Right forelimb (tissue), 1 donor: Measurements from ENCODE around the gene ARSG.
"Not testable (repeated sequence)": the region's sequence is repeated elsewhere in the genome, so short reads cannot be mapped to it uniquely, and the experiment has no call there.

Experiments
- DNase-seq: peaks from one replicate; pipeline ENCODE4 v3.0.0-alpha.2; 2018

The ARSG gene

DNA sequence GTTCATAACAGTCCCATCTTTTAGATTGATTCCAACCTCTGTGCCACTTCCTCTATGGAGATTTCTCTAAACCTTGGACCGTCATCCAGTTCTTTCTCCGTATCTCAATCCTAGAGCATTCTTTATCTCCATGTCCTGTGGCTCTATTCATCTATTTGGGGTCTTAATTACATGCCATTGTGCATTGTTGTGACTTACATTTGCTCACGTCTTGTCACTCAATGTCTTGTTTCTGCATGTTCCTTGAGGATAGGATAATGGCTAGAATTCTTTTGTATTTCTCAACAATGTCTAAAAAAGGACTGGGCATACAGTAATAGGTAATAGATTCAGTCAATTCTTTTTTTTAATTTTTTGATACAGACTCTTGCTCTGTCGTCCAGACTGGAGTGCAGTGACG, 50.2 kb downstream of the ARSG start:
- no peak for DNase-seq

- no peak for DNase-seq
Observed at GRCh38 chr17:68343976-68344375, 52.7 kb downstream of the ARSG start.

- DNase-seq = no peak
Observed at GRCh38 chr17:68344701-68345136, 53.4 kb downstream of the ARSG start.

DNA sequence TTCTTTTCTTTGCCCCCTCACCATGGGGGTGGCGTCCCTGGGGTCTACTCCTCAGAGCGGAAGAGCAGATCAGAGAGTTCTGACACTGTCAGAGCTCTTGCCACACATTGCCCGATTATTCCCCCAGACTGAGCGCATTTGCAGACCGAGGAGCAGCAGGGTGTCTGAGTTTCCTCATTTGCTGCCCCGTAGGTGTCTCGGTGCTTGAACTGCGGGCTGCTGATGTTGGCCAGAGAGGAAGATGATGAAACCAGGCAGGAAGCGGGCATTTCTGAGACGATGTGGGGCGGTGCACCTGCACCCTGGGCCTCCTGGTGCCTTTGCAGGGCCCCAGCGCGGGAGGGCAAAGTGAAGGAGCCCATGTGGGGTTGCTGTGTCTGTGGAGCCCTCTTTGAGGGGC, 55.2 kb downstream of the ARSG start:
- no peak for DNase-seq

- no peak for DNase-seq
Observed at GRCh38 chr17:68347380-68347779, 56.1 kb downstream of the ARSG start.

DNA sequence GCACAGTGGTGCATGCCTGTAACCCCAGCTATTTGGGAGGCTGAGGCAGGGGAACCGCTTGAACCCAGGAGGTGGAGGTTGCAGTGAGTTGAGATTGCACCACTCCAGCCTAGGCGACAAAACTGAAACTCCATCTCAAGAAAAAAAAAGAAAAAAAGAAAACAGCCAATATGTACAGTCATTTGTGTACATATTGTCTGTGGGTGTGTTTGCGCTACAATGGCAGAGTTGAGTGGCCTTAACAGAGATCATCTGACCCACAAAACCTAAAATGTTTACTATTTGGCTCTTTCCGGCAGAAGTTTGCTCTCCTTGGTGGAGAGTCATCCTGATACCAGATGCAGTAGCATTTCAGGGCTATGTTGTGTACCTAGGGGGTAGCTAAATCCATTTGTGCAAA, 57.9 kb downstream of the ARSG start:
- no peak for DNase-seq

GRCh38 chr17:68351395-68351794, 60.1 kb downstream of the ARSG start:
- no peak for DNase-seq

GRCh38 chr17:68352041-68352440, 60.7 kb downstream of the ARSG start:
- DNase-seq = no peak

DNA sequence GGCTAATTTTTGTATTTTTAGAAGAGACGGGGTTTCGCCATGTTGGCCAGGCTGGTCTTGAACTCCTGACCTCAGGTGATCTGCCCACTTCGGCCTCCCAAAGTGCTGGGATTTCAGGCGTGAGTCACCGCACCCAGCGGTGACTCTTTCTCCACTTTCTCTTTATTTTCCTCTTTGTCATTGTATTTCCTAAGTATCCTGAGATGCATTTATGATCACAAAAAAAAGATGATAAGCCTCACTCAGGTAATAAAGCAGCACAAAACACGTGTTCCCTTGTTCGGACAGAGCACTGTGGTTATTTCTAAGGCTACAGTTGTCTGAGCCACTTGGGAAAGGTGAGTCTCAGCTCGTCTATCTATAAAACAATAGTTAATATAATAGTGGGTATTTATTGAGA, 61.4 kb downstream of the ARSG start:
- not testable (repeated sequence) for DNase-seq

- DNase-seq = no peak
Observed at GRCh38 chr17:68353111-68353521, 61.8 kb downstream of the ARSG start.

GRCh38 chr17:68354311-68354710, 63.0 kb downstream of the ARSG start:
- DNase-seq = not testable (repeated sequence)

DNA sequence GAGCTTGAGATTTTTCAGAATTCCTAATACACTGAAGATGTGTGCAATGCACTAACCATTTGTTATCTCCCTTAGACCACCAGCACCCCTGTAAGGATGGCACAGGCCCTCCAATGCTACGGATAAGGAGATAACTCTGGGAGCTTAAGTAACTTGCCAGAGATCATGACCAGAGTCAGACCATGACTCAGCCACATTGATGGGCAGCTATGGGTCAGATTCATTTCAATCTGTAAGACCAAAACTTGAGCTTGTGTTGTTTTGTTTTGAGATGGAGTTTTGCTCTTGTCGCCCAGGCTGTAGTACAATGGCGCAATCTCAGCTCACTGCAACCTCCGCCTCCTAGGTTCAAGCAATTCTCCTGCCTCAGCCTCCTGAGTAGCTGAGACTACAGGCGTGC, 63.8 kb downstream of the ARSG start:
- DNase-seq = not testable (repeated sequence)

DNA sequence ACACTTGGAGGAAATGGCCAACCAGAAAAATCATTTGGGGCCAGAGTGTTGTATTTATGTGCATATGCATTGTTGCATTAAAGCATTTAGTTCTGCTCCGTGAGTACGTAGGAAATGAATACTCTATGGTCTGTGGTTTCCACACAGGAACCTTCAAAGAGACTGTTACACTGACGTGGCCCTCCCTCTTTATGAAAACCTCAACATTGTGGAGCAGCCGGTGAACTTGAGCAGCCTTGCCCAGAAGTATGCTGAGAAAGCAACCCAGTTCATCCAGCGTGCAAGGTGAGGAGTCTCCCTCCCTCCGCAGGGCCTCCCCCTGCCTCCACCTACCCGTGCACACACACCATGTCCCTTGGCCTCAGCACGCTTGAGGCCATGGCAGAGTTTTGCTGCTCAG, 65.2 kb downstream of the ARSG start:
- no peak for DNase-seq

GRCh38 chr17:68356949-68357455, 65.7 kb downstream of the ARSG start:
- no peak for DNase-seq

GRCh38 chr17:68357886-68358285, 66.6 kb downstream of the ARSG start:
- no peak for DNase-seq

- no peak for DNase-seq
Observed at GRCh38 chr17:68359791-68360535, 68.7 kb downstream of the ARSG start.

GRCh38 chr17:68365469-68365868, 74.2 kb downstream of the ARSG start:
- no peak for DNase-seq

DNA sequence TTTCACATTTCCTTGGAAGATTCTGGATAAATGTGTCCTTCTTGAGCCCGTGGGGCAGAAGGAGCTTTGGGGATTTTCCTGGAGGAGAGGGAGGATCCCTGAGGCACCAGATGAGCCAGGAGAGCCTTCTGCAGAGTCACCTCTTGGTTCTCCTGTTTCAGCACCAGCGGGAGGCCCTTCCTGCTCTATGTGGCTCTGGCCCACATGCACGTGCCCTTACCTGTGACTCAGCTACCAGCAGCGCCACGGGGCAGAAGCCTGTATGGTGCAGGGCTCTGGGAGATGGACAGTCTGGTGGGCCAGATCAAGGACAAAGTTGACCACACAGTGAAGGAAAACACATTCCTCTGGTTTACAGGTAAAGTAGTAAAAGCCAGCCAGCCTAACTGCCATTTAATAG, 77.1 kb downstream of the ARSG start:
- DNase-seq = no peak

GRCh38 chr17:68375566-68375965, 84.3 kb downstream of the ARSG start:
- DNase-seq = no peak

- not testable (repeated sequence) for DNase-seq
Observed at GRCh38 chr17:68376178-68376577, 84.9 kb downstream of the ARSG start.

GRCh38 chr17:68377771-68378267, 86.5 kb downstream of the ARSG start:
- no peak for DNase-seq

- DNase-seq = peak; percentile 81
Observed at GRCh38 chr17:68378268-68379176, 87.2 kb downstream of the ARSG start.

- no peak for DNase-seq
Observed at GRCh38 chr17:68379177-68379510, 87.8 kb downstream of the ARSG start.
